BJ (cell line): Measurements from ENCODE around the gene ANAPC2. TPM values are rescaled to one million over a fixed set of nuclear protein-coding genes. Genes with fewer than 3 reads are reported as not detected.

Experiments used
- CTCF ChIA-PET: fragments of 350-600 bp; formaldehyde crosslinking; extraction: SDS; loops from one replicate; lab custom pipeline; 2021; ENCODE audit warnings: antibody characterized with exemption, inconsistent platforms; lab: Yijun Ruan, JAX
- POLR2A ChIA-PET: fragments of 300-600 bp; sonication (Branson Sonifier 250); formaldehyde crosslinking; extraction: SDS; loops from one replicate; lab custom pipeline; 2021; ENCODE audit warnings: antibody characterized with exemption; lab: Charles Lee
- DNase-seq: peaks from one replicate; pipeline ENCODE4 v3.0.0-alpha.2; 2011; ENCODE audit warnings: low read depth
- H3K27me3 ChIP-seq: 2 replicates; pipeline ENCODE4 v1.6.0; 2011; ENCODE audit warnings: low read length; ENCODE audit not compliant: control insufficient read depth, insufficient read depth
- H3K36me3 ChIP-seq: 2 replicates; pipeline ENCODE4 v1.5.1; 2011; ENCODE audit warnings: low read length; ENCODE audit not compliant: control insufficient read depth, insufficient read depth
- H3K4me3 ChIP-seq: 2 replicates; pipeline ENCODE4 v1.5.1; 2011; ENCODE audit warnings: low read depth, mild to moderate bottlenecking, control low read depth, low read length
- polyA plus RNA-seq: library from polyadenylated mRNA; depleted of rRNA; stranded (reverse); fragments of >200 nt; gene quantifications from 2 replicates; pipeline ENCODE4 v1.2.3, GENCODE V29; 2011
- TF ChIP-seq, protein P1 (sequence below): IDR thresholded peaks from 2 replicates; pipeline ENCODE4 v1.5.1; 2011; ENCODE audit warnings: low read depth, mild to moderate bottlenecking, control low read depth, inconsistent platforms, low read length, moderate library complexity; ENCODE audit not compliant: insufficient read depth

ANAPC2 gene
- polyA plus RNA-seq, 1 experiment = 25.5 TPM

DNA sequence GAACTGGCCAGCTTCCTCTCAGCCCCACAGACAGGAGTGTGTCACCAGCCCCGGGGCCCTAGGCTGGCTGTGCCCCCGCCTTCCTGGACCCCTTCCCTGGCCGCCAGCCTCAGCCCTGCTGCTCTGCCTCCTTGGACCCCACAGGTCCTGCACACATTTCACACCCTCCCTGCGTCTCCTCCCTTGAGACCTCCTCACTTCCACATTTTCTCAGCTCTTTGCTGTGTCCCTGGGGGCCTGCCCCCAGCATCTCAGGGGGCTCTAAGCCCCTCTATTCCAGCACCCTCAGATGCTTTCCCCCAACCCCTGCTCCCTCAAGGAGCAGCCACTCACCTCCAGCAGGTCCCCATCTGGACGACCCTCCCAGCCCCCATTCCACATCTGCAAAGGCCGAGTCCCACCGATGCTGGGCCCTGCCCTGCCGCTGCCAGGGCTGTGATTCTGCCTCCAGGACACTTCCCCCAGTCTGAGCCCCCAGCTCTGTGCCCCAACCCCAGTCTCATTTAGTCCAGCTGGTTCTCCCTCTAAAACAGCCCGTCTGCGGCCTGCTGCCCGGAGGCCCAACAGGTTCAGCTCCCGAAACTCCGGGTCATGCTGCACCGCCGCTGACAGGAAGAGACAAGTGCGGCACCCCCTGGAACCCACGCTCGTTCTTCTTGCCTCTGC lies 46.5 kb upstream of the ANAPC2 start:
- TF ChIP-seq, protein P1, sequence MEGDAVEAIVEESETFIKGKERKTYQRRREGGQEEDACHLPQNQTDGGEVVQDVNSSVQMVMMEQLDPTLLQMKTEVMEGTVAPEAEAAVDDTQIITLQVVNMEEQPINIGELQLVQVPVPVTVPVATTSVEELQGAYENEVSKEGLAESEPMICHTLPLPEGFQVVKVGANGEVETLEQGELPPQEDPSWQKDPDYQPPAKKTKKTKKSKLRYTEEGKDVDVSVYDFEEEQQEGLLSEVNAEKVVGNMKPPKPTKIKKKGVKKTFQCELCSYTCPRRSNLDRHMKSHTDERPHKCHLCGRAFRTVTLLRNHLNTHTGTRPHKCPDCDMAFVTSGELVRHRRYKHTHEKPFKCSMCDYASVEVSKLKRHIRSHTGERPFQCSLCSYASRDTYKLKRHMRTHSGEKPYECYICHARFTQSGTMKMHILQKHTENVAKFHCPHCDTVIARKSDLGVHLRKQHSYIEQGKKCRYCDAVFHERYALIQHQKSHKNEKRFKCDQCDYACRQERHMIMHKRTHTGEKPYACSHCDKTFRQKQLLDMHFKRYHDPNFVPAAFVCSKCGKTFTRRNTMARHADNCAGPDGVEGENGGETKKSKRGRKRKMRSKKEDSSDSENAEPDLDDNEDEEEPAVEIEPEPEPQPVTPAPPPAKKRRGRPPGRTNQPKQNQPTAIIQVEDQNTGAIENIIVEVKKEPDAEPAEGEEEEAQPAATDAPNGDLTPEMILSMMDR = no peak
- Histone ChIP-seq H3K36me3 (no peaks in the 10 kb centered on the region; the same call in 1 of the 2 replicates), H3K4me3 (no peak overlapping the region), H3K27me3 (no peaks in the 10 kb centered on the region)
- ChIA-PET CTCF (interaction anchor here (0.6 to 1.0 kb wide), 4 partner anchors 20 to 444 kb away, joined by 3 to 4 read pairs (median 3); partner anchors contain the start of genes MAN1B1 and TMEM141), POLR2A (no interaction called here)
- DNase-seq = no peak

DNA sequence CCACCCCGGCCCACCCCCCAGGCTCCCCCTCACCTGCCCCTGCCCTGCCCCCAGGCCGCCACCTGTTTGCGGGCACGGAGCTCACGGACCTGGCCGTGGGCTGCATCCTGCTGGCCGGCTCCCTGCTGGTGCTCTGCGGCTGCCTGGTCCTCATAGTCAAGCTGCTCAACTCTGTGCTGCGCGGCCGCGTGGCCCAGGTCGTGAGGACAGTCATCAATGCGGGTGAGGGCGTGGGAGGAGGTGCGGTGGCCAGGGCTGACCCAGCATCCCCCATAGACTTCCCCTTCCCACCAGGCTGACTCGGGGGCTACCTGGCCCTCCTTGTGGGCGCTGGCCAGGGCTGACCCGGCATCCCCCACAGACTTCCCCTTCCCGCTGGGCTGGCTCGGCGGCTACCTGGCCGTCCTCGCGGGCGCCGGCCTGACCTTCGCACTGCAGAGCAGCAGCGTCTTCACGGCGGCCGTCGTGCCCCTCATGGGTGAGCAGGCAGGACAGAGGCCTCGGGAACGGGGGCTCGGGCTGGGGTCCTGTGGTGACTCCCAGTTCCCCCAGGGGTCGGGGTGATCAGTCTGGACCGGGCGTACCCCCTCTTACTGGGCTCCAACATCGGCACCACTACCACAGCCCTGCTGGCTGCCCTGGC lies 45.8 kb upstream of the ANAPC2 start:
- POLR2A ChIA-PET = no interaction called here
- no peak for DNase-seq
- CTCF ChIA-PET = interaction anchor here (0.6 to 1.0 kb wide), 3 partner anchors 19 to 210 kb away, joined by 3 to 4 read pairs (median 3); partner anchors contain the start of gene MAN1B1
- TF ChIP-seq, protein P1 = no peak
- no peaks in the 10 kb centered on the region; the same call in 1 of the 2 replicates for H3K36me3 ChIP-seq
- no peak overlapping the region for H3K4me3 ChIP-seq
- no peaks in the 10 kb centered on the region for H3K27me3 ChIP-seq

DNA sequence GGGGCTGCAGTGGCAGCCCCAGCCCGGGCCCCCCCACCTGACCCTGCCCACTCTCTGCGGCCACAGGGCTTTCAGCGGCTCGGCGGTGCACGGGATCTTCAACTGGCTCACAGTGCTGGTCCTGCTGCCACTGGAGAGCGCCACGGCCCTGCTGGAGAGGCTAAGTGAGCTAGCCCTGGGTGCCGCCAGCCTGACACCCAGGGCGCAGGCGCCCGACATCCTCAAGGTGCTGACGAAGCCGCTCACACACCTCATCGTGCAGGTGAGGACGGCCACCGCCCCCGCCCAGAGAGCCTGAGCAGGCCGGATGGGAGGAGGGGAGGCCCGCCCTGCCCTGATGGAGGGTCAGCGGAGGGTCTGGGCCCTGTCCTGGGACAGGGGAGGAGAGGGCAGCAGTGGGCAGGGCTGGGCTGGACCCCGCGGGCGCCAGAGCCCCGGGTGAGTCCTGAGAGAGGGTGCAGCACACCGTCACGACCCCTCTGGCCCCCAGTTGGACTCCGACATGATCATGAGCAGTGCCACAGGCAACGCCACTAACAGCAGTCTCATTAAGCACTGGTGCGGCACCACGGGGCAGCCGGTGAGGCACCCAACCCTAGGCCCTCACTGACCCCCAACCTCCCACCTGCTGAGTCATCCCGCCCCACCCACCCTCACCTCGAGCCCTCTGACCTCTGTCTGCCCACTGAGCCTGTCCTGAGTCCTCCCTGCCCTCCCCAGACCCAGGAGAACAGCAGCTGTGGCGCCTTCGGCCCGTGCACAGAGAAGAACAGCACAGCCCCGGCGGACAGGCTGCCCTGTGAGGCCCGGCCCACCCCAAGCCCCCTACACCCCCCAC lies 45.0 kb upstream of the ANAPC2 start:
- TF ChIP-seq, protein P1 = no peak
- Histone ChIP-seq H3K4me3 (no peak overlapping the region), H3K36me3 (no peaks in the 10 kb centered on the region), H3K27me3 (no peaks in the 10 kb centered on the region)
- DNase-seq = no peak
- ChIA-PET POLR2A (no interaction called here), CTCF (no interaction called here)

DNA sequence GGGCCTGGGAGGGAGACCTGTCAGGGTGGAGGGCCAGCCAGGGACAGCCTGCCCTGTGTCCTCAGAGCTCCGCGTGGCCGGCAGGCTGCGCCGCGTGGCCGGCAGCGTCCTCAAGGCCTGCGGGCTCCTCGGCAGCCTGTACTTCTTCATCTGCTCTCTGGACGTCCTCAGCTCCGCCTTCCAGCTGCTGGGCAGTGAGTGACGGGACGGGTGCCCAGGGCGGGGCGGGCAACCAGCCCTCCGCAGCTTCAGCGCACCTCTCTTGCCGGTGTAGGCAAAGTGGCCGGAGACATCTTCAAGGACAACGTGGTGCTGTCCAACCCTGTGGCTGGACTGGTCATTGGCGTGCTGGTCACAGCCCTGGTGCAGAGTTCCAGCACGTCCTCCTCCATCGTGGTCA lies 44.1 kb upstream of the ANAPC2 start:
- TF ChIP-seq, protein P1 = no peak
- H3K27me3 ChIP-seq = no peaks in the 10 kb centered on the region
- no peak overlapping the region for H3K4me3 ChIP-seq
- no peak for DNase-seq
- no peaks in the 10 kb centered on the region for H3K36me3 ChIP-seq
- CTCF ChIA-PET = no interaction called here
- POLR2A ChIA-PET = no interaction called here

DNA sequence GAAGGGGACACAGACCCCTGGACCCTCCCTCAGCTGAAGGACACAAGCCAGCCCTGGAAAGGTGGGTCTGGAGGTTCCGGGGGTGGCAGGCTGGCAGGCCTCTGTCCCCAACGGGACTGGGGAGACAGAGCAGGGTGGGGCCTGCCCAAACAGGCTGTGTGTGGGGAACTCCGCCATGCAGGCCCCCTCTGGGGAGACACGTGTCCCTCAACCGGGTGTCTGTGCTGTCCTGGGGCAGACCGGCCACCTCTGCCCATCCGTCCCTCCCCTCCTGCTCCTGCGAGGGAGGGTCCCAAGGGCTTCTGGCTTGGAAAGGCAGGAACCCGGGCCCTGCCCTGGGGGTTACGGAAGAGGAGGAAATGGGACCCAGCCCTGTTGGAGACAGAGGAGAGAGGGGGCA lies 43.7 kb upstream of the ANAPC2 start:
- Histone ChIP-seq H3K27me3 (no peaks in the 10 kb centered on the region), H3K36me3 (no peaks in the 10 kb centered on the region), H3K4me3 (no peak overlapping the region)
- TF ChIP-seq, protein P1 = no peak
- ChIA-PET POLR2A (no interaction called here), CTCF (no interaction called here)
- no peak for DNase-seq
